Liver (tissue), 9 donors: ENCODE data around the gene NOTCH4. TPM values are rescaled to one million over a fixed set of nuclear protein-coding genes. Genes with fewer than 3 reads are reported as not detected.
"Not testable (repeated sequence)": the region's sequence is repeated elsewhere in the genome, so short reads cannot be mapped to it uniquely, and the experiment has no call there.

Experiments used
- DNase-seq: peaks from one replicate; pipeline ENCODE4 v3.0.0-alpha.2; 2017; ENCODE audit warnings: low spot score
- H3K27ac ChIP-seq, 2 donors: one replicate each; pipeline ENCODE4 v1.7.0; 2013; ENCODE audit warnings: inconsistent platforms in 2 of 2, low read length in 2 of 2, control low read depth in 1 of 2, low read depth in 1 of 2, mild to moderate bottlenecking in 1 of 2
- H3K27me3 ChIP-seq, 4 donors: one replicate each; pipeline versions ENCODE4 v1.6.1 to v1.7.0; 2013; ENCODE audit warnings: low read length in 3 of 4, inconsistent platforms in 1 of 4, mild to moderate bottlenecking in 1 of 4, moderate library complexity in 1 of 4; ENCODE audit not compliant: control insufficient read depth in 4 of 4, insufficient read depth in 4 of 4
- H3K36me3 ChIP-seq, 4 donors: one replicate each; pipeline versions ENCODE4 v1.6.1 to v1.7.0; 2013; ENCODE audit warnings: low read length in 3 of 4, mild to moderate bottlenecking in 3 of 4, low read depth in 1 of 4, moderate library complexity in 1 of 4; ENCODE audit not compliant: control insufficient read depth in 4 of 4, insufficient read depth in 3 of 4
- H3K4me1 ChIP-seq, 4 donors: one replicate each; pipeline versions ENCODE4 v1.6.1 to v1.7.0; 2013; ENCODE audit warnings: low read length in 3 of 4, mild to moderate bottlenecking in 3 of 4, moderate library complexity in 1 of 4; ENCODE audit not compliant: control insufficient read depth in 4 of 4, insufficient read depth in 4 of 4
- H3K4me3 ChIP-seq, 3 donors: one replicate each; pipeline versions ENCODE4 v1.6.1 to v1.7.0; 2013; ENCODE audit warnings: low read length in 3 of 3, control low read depth in 1 of 3, low read depth in 1 of 3, mild to moderate bottlenecking in 1 of 3
- H3K9ac ChIP-seq, 2 donors: one replicate each; pipeline ENCODE4 v1.7.0; 2013; ENCODE audit warnings: low read length in 2 of 2, mild to moderate bottlenecking in 2 of 2, moderate library complexity in 2 of 2, control low read depth in 1 of 2, low read depth in 1 of 2
- H3K9me3 ChIP-seq, 4 donors: one replicate each; pipeline versions ENCODE4 v1.6.1 to v1.7.0; 2013; ENCODE audit warnings: low read length in 3 of 4; ENCODE audit not compliant: control insufficient read depth in 4 of 4
- ATF3 ChIP-seq: IDR thresholded peaks from 2 replicates; pipeline ENCODE4 v1.6.1; 2016; ENCODE audit warnings: antibody characterized with exemption
- CTCF ChIP-seq: fragments of 150-350 bp; IDR thresholded peaks from 2 replicates; pipeline ENCODE4 v1.5.1; 2017; ENCODE audit warnings: improper control_type of control experiment, low read depth, low read length; ENCODE audit not compliant: missing input control
- EGR1 ChIP-seq, 2 donors: IDR thresholded peaks; 2 replicates each; pipeline ENCODE4 v1.6.1; 2016 to 2018; ENCODE audit warnings: antibody characterized with exemption in 2 of 2, low read depth in 2 of 2
- FOXA1 ChIP-seq: IDR thresholded peaks from 2 replicates; pipeline ENCODE4 v1.6.1; 2016; ENCODE audit warnings: antibody characterized with exemption
- FOXA2 ChIP-seq: IDR thresholded peaks from 2 replicates; pipeline ENCODE4 v1.6.1; 2016; ENCODE audit warnings: antibody characterized with exemption
- GABPA ChIP-seq, 2 donors: IDR thresholded peaks in 1 of 2; conservative IDR thresholded peaks in 1 of 2; 2 replicates each; pipeline ENCODE4 v1.6.1; 2016; ENCODE audit warnings: antibody characterized with exemption in 2 of 2, mild to moderate bottlenecking in 1 of 2, moderate library complexity in 1 of 2
- HNF4A ChIP-seq, 2 donors: conservative IDR thresholded peaks; 2 replicates each; pipeline ENCODE4 v1.6.1; 2016; ENCODE audit warnings: antibody characterized with exemption in 2 of 2, mild to moderate bottlenecking in 2 of 2
- JUND ChIP-seq, 2 donors: IDR thresholded peaks; 2 replicates each; pipeline ENCODE4 v1.6.1; 2016; ENCODE audit warnings: antibody characterized with exemption in 2 of 2
- MAX ChIP-seq: IDR thresholded peaks from 2 replicates; pipeline ENCODE4 v1.6.1; 2016; ENCODE audit warnings: antibody characterized with exemption
- NR2F2 ChIP-seq: IDR thresholded peaks from 2 replicates; pipeline ENCODE4 v1.6.1; 2016; ENCODE audit warnings: antibody characterized with exemption
- RAD21 ChIP-seq, 2 donors: IDR thresholded peaks; 2 replicates each; pipeline ENCODE4 v1.6.1; 2016; ENCODE audit warnings: antibody characterized with exemption in 2 of 2, mild to moderate bottlenecking in 2 of 2
- SP1 ChIP-seq: IDR thresholded peaks from 2 replicates; pipeline ENCODE4 v1.6.1; 2018; ENCODE audit warnings: antibody characterized with exemption, mild to moderate bottlenecking
- TAF1 ChIP-seq: conservative IDR thresholded peaks from 2 replicates; pipeline ENCODE4 v1.6.1; 2016; ENCODE audit warnings: antibody characterized with exemption, mild to moderate bottlenecking
- YY1 ChIP-seq: IDR thresholded peaks from 2 replicates; pipeline ENCODE4 v1.6.1; 2016; ENCODE audit warnings: antibody characterized with exemption, mild to moderate bottlenecking
- ZBTB33 ChIP-seq: IDR thresholded peaks from 2 replicates; pipeline ENCODE4 v1.6.1; 2016; ENCODE audit warnings: antibody characterized with exemption
- WGBS: extraction: QIAGEN DNeasy Blood & Tissue Kit; methylation state at CpG from one replicate; pipeline ENCODE4 v1.1.7; 2013; 5-methylcytosine and 5-hydroxymethylcytosine counted together
- polyA plus RNA-seq, 2 donors: library from polyadenylated mRNA; stranded (reverse) in 1 of 2; unstranded in 1 of 2; fragments of 200-250 nt in 1 of 2; fragments of >200 nt in 1 of 2; fragmentation: Nextera tagmentation in 1 of 2; extraction: Ambion mirVana in 1 of 2; gene quantifications; one replicate each; pipeline versions ENCODE4 v1.2.1 to v1.2.3, GENCODE V29; 2013 to 2015
- total RNA-seq, 2 donors: library from RNA; depleted of rRNA; stranded (reverse); fragments of >200 nt; gene quantifications; one replicate each; pipeline ENCODE4 v1.2.3, GENCODE V29; 2014
- donor health status: healthy.
- donor health status: healthy.
- donor health status: healthy.
- donor health status: healthy.
- donor health status: healthy.

The NOTCH4 gene
- total and polyA plus RNA-seq, 4 donors, result 2.6 to 15.1 (median 8.8) TPM

GRCh38 chr6:32212076-32212760 is 11.6 kb downstream of the NOTCH4 start:
- TF ChIP-seq HNF4A (conservative IDR thresholded peaks at IDR 0.05) (no peak), SP1 (no peak), YY1 (no peak), EGR1 (IDR thresholded peaks at IDR 0.05; ENCODE audit: low read depth in 2 of 2) (no peak), RAD21 (IDR thresholded peaks at IDR 0.05) (no peak), CTCF (no peak)
- no peaks in the 10 kb centered on the region for H3K27me3 ChIP-seq
- WGBS, result 85% methylated on average over 12 of the region's 12 CpGs
- H3K4me1 ChIP-seq, result no peaks in the 10 kb centered on the region
- no peak overlapping the region for H3K9ac ChIP-seq
- no peak overlapping the region for H3K27ac ChIP-seq
- no peak overlapping the region for H3K4me3 ChIP-seq
- no peaks in the 10 kb centered on the region for H3K9me3 ChIP-seq
- DNase-seq, result no peak
- no peaks in the 10 kb centered on the region for H3K36me3 ChIP-seq

- H3K9me3 ChIP-seq, H3K27ac ChIP-seq, H3K9ac ChIP-seq, H3K36me3 ChIP-seq, H3K4me1 ChIP-seq, H3K27me3 ChIP-seq, DNase-seq, H3K4me3 ChIP-seq: not testable (repeated sequence)
- WGBS, result 83% methylated on average over 4 of the region's 4 CpGs
Measured at GRCh38 chr6:32211432-32211831, 12.4 kb downstream of the NOTCH4 start.

- no peak overlapping the region for H3K27ac ChIP-seq
- H3K9me3 ChIP-seq, result no peaks in the 10 kb centered on the region
- H3K9ac ChIP-seq, result no peak overlapping the region
- DNase-seq, result no peak
- no peak overlapping the region for H3K4me3 ChIP-seq
- no peak for TF ChIP-seq ATF3
- TF ChIP-seq EGR1 (IDR thresholded peaks at IDR 0.05; ENCODE audit: low read depth in 2 of 2), result no peak
- TF ChIP-seq GABPA (IDR thresholded peaks at IDR 0.05 in 1 of 2, conservative IDR thresholded peaks at IDR 0.05 in 1 of 2), result no peak
- no peak for TF ChIP-seq SP1
- TF ChIP-seq MAX, result no peak
- TF ChIP-seq YY1, result no peak
- TF ChIP-seq CTCF, result no peak
- TF ChIP-seq RAD21 (IDR thresholded peaks at IDR 0.05), result no peak
- no peak for TF ChIP-seq TAF1
- TF ChIP-seq ZBTB33, result no peak
- no peak for TF ChIP-seq NR2F2
- no peak for TF ChIP-seq FOXA2
- no peak for TF ChIP-seq JUND (IDR thresholded peaks at IDR 0.05)
- no peak for TF ChIP-seq FOXA1
- no peaks in the 10 kb centered on the region for H3K4me1 ChIP-seq
- H3K36me3 ChIP-seq, result no peaks in the 10 kb centered on the region
- H3K27me3 ChIP-seq, result no peaks in the 10 kb centered on the region
- WGBS, result 77% methylated on average over 5 of the region's 5 CpGs
Measured at GRCh38 chr6:32210191-32210601, 13.7 kb downstream of the NOTCH4 start.
